A673 (cell line): Measurements from ENCODE around the gene TRRAP. TPM values are rescaled to one million over a fixed set of nuclear protein-coding genes. Genes with fewer than 3 reads are reported as not detected.

Source experiments
- Bru-seq: library from RNA; stranded (reverse); fragments of 400-500 nt; gene quantifications from one replicate; lab custom pipeline; 2021; lab: Mats Ljungman, UMichigan
- BruChase-seq, 2 experiments: library from RNA; stranded (reverse); fragments of 400-500 nt; gene quantifications; one replicate each; lab custom pipeline; 2021; lab: Mats Ljungman, UMichigan
- BruUV-seq: library from RNA; stranded (reverse); fragments of 400-500 nt; replicated peaks from 2 replicates; lab custom pipeline; 2021; lab: Mats Ljungman, UMichigan
- CTCF ChIA-PET: fragments of 300-600 bp; sonication (Branson Sonifier 250); formaldehyde crosslinking; loops from one replicate; lab custom pipeline; 2022; ENCODE audit warnings: antibody characterized with exemption; lab: Charles Lee
- POLR2A ChIA-PET: fragments of 300-600 bp; sonication (Branson Sonifier 250); formaldehyde crosslinking; loops from one replicate; lab custom pipeline; 2022; ENCODE audit warnings: antibody characterized with exemption; ENCODE audit not compliant: low non-redundant PET; lab: Charles Lee
- DNase-seq: peaks from one replicate; pipeline ENCODE4 v3.0.0-alpha.2; 2015; ENCODE audit warnings: low spot score
- H3K27ac ChIP-seq: fragments of 200-600 bp; sonication (generic); 2 replicates; pipeline ENCODE4 v1.5.1; 2016; ENCODE audit warnings: mixed run types, low read depth, mild to moderate bottlenecking, mixed read lengths, antibody characterized with exemption, low read length; ENCODE audit not compliant: poor library complexity, severe bottlenecking
- H3K27me3 ChIP-seq: fragments of 200-600 bp; sonication (generic); replicated peaks from 2 replicates; pipeline ENCODE4 v1.6.1; 2017; ENCODE audit warnings: mixed run types, low read depth, mild to moderate bottlenecking, mixed read lengths, antibody characterized with exemption, low read length; ENCODE audit not compliant: insufficient read depth, poor library complexity
- H3K36me3 ChIP-seq: fragments of 200-600 bp; sonication (generic); 2 replicates; pipeline ENCODE4 v1.6.1; 2016; ENCODE audit warnings: mixed run types, mild to moderate bottlenecking, mixed read lengths, antibody characterized with exemption, low read length; ENCODE audit not compliant: insufficient read depth, poor library complexity, severe bottlenecking
- H3K4me1 ChIP-seq: fragments of 200-600 bp; sonication (generic); 2 replicates; pipeline ENCODE4 v1.6.1; 2017; ENCODE audit warnings: mixed run types, mild to moderate bottlenecking, mixed read lengths, antibody characterized with exemption, low read length; ENCODE audit not compliant: insufficient read depth, poor library complexity, severe bottlenecking
- H3K4me3 ChIP-seq: fragments of 200-600 bp; sonication (generic); 2 replicates; pipeline ENCODE4 v1.5.1; 2016; ENCODE audit warnings: low read depth, mixed run types, mild to moderate bottlenecking, mixed read lengths, low read length; ENCODE audit not compliant: poor library complexity, severe bottlenecking
- H3K9me3 ChIP-seq: fragments of 200-600 bp; sonication (generic); 2 replicates; pipeline ENCODE4 v1.6.1; 2016; ENCODE audit warnings: mixed run types, low read depth, mild to moderate bottlenecking, mixed read lengths, antibody characterized with exemption, low read length; ENCODE audit not compliant: poor library complexity, severe bottlenecking
- CTCF ChIP-seq: fragments of 300-800, 200-600 bp; sonication (generic); conservative IDR thresholded peaks from 2 replicates; pipeline ENCODE4 v1.5.1; 2017; ENCODE audit warnings: low read depth, mild to moderate bottlenecking, antibody characterized with exemption, low read length, moderate library complexity, mixed read lengths
- EZH2 ChIP-seq: fragments of 200-600 bp; sonication (generic); IDR thresholded peaks from 2 replicates; pipeline ENCODE4 v1.6.1; 2017; ENCODE audit warnings: borderline replicate concordance, low read depth, mild to moderate bottlenecking, mixed read lengths, antibody characterized with exemption, low read length; ENCODE audit not compliant: poor library complexity, severe bottlenecking
- intact Hi-C: fragments of 100-400 bp; cut with micrococcal nuclease; formaldehyde crosslinking; loops from one replicate; pipeline ENCODE4 v1.10.0; 2022; ENCODE audit not compliant: unreplicated experiment
- long read RNA-seq: library from polyadenylated mRNA; stranded (forward); transcript quantifications from one replicate; pipeline ENCODE4 v2.0.0, GENCODE V29; 2022
- total RNA-seq: library from RNA; stranded (reverse); gene quantifications from 2 replicates; pipeline ENCODE4 v1.2.3, GENCODE V29; 2021

Gene TRRAP
- total RNA-seq (48.3 and 50.2 TPM in 2 replicates), Bru-seq, nascent RNA (percentile 81 among the genes with signal in this experiment), BruChase-seq, experiment 1, labeled RNA remaining after a 2-hour chase (percentile 82 among the genes with signal in this experiment), BruChase-seq, experiment 2, labeled RNA remaining after a 6-hour chase (percentile 90 among the genes with signal in this experiment)
- long read RNA-seq, partial matches to known transcripts, result 19 of 34 reads
- long read RNA-seq, other reads (novel, unspliced or antisense), result 15 of 34 reads

- Histone ChIP-seq H3K4me1 (peaks cover 11% of the 10 kb centered on the region), H3K27ac (peak within 1 kb of the TSS; percentile 97), H3K36me3 (peaks cover 31% of the 10 kb centered on the region), H3K9me3 (no peaks in the 10 kb centered on the region), H3K4me3 (peak within 1 kb of the TSS; percentile 92), H3K27me3 (no peaks in the 10 kb centered on the region)
- POLR2A ChIA-PET, result no interaction called here
- DNase-seq, result peak; percentile 80
- CTCF ChIA-PET, result interaction anchor here (0.6 kb wide), 2 partner anchors 12 to 574 kb away, joined by 5 to 7 read pairs; no protein-coding TSS in a partner anchor
- BruUV-seq, result TSS peak; percentile 76
- TF ChIP-seq CTCF (peak; percentile 80), EZH2 (no peak)
- intact Hi-C loops, result no loop called here
These were observed at the start of gene TRRAP for GRCh38 chr7:98878365-98879197. Gene TRRAP, plus strand, starts transcription at chr7:98878532. Its CDS starts 2,619 bp downstream, at chr7:98881151.

GRCh38 chr7:98830972-98831548, 47.3 kb upstream of the TRRAP start:
- ChIA-PET POLR2A (no interaction called here), CTCF (interaction anchor here (0.7 to 1.0 kb wide), 3 partner anchors 10 to 420 kb away, joined by 3 read pairs; no protein-coding TSS in a partner anchor)
- Histone ChIP-seq H3K27ac (no peak overlapping the region), H3K27me3 (no peaks in the 10 kb centered on the region), H3K4me3 (no peak overlapping the region), H3K9me3 (no peaks in the 10 kb centered on the region), H3K4me1 (no peaks in the 10 kb centered on the region), H3K36me3 (no peaks in the 10 kb centered on the region)
- TF ChIP-seq CTCF, result no peak
- TF ChIP-seq EZH2, result no peak
- intact Hi-C loops, result no loop called here
- DNase-seq, result no peak
- BruUV-seq, result no TSS peak

- ChIA-PET CTCF (interaction anchor here (0.6 to 1.0 kb wide), 4 partner anchors 26 to 421 kb away, joined by 3 read pairs; no protein-coding TSS in a partner anchor), POLR2A (no interaction called here)
- no peaks in the 10 kb centered on the region for H3K4me1 ChIP-seq
- no peaks in the 10 kb centered on the region for H3K36me3 ChIP-seq
- intact Hi-C loops, result no loop called here
- BruUV-seq, result no TSS peak
- TF ChIP-seq EZH2 (no peak), CTCF (peak; percentile 80)
- DNase-seq, result peak; percentile 33
- no peaks in the 10 kb centered on the region for H3K9me3 ChIP-seq
- no peak overlapping the region for H3K4me3 ChIP-seq
- H3K27me3 ChIP-seq, result no peaks in the 10 kb centered on the region
- H3K27ac ChIP-seq, result no peak overlapping the region
These were observed 46.6 kb upstream of the TRRAP start for GRCh38 chr7:98831641-98832221.
